GM03348 (cell line): ENCODE results near the gene KRTAP21-1.
"Not testable (repeated sequence)": the region's sequence is repeated elsewhere in the genome, so short reads cannot be mapped to it uniquely, and the experiment has no call there.

Experiments used
- DNase-seq: peaks from one replicate; pipeline ENCODE4 v3.0.0; 2012; ENCODE audit warnings: low spot score

Gene KRTAP21-1

DNA sequence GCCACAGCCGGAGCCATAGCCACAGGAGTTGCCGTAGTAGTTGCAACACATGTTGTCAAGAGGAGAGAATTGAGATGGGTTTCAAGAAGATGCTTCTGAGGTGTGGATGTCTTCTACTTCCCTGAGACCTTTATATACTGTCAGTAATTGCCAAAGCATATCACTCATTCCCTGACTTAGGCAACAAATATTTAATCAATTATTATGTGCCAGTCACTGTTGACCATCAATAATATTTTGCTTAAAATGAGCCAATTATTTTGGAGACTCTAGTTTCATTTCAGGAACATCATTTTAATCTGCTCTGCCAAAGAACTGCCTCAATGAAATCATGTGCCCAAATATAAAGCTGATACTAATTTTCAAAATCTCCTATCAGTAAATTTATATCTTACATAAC lies at the start of gene KRTAP21-1:
KRTAP21-1 (minus strand) TSS at position 101 of the 400 bp plus-strand sequence; CDS start at position 51, 50 bp downstream.
- not testable (repeated sequence) for DNase-seq

DNA sequence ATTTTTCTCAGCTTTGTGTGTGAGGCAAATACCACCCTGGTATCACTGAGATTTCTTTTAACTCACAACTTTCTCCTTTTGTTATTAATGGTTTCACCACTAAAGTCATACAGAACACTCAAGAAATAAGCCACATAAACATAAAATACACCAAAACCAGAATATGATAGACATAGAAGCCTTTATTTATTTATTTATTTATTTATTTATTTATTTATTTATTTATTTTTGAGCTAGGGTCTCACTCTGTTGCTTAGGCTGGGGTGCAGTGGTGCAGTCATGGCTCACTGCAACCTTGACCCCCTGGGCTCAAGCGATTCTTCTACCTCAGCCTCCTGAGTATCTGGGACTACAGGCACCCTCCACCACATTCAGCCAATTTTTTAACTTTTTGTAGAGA lies 45.4 kb upstream of the KRTAP21-1 start:
- DNase-seq: no peak

DNA sequence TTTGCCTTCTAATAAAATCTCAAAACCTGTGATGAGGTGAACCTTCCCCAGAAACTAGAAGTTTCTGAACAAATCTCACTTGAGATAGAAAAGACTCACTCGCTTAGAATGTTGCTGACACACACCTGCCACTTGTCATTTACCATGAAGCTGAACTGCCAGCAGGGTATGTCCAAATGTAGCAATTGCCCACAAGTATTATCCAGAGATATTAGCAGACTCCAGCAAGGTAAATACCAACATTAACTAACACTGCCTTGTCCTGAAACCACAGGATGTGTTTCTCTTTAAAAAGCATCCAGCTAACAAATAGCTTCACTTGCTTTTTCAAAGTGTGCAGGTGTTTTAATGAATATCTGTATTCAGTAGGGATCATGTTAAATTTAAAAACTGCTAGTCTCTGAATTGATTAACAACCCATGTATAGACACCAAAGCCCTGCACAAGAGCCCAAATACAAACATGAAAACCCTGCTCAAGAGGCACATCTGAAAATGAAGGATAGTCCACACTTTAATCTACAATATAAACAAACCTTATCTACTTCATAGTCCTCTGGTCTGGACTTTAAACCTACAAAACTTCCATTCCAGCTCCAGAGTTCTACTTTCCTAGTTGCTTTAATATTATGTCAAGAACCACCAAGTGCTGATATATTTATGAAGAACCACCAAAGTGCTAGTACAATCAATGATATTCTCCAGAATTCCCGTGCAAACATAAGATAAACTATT lies 38.5 kb upstream of the KRTAP21-1 start:
- no peak for DNase-seq

DNA sequence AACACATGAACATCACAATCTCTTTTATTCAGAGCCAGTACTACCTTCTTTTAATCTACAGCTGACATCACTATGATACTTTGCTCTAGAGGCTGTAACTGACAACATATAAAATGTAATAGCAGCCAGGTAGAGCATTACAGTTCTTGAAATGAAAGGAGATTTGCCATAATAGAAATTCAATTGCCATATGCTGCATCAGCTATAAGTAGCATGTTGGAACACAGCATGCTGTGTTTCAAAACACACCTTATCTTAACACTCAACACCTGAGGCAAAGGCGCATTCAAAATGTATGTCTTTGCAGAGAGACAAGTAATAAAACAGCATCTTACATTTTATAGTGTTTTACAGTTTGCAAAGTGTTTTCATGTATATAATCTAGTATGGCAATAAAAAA lies 24.0 kb upstream of the KRTAP21-1 start:
- no peak for DNase-seq

DNA sequence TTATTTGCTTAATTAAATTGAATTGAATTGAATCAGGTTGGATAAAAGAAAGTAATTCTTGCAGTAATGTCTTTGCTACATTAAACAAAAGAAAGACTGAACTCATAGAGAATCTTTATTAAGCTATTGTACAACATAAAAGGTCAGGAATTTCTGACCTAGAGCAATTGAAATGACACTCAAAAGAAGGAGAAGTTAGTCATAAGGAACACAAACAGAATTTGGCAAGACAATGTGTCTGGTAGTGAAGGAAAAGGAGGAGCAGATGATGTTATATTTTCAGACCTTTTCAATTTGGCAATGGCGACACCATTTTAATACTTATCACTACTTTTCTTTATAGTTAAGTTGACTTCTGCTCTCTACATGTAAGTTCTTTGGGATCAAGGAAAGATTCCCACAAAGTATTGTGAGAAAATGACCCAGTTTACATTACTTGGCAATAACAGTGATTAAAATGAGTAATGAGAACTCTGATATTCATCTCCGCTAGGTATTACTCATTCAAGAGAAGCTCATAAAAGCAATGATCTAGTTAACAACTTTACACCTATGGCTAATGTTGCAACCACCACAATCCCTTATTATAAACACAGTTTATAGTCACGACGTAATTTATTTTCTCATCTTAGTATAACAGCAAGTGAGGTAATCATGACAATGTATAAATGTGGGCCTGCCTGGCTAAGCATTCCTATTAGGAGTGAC lies 14.7 kb upstream of the KRTAP21-1 start:
- no peak for DNase-seq

DNA sequence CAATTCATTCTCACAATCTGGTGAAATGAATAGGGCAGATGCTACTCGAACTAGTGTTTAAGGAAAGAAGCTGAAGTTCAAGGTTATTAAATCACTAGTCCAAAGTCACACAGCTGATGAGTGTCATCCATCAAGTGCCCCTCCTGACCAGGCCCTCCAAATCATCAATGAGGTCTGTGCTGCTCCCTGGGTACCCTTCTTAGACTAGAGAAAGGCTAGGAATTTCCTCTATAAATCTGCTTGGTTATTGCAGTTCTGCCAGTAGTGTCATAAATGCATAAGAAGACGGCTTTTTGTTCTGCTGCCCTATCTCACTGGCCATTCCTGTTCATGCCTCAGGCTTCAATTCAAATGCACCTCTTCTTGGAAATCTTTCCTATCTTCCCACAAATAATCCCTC lies 5.5 kb upstream of the KRTAP21-1 start:
- no peak for DNase-seq

DNA sequence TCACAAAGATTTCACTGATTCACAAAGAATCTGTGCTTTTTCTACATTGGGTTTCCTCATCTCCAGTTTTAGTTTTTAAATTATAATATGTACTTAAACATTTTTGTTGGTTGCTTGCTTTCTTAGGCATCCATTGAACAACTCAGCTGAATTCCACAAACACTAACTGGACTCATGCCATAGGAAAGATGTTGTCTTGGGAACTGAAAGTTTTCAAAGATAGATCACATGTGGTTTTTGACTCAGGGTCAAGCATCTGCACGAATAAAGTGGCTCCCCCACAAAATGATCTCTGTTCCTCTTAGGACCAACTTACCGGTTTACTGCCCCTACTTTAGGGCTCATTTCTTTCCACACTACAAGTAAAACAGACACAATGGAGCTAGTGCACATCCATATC lies 3.1 kb upstream of the KRTAP21-1 start:
- no peak for DNase-seq

DNA sequence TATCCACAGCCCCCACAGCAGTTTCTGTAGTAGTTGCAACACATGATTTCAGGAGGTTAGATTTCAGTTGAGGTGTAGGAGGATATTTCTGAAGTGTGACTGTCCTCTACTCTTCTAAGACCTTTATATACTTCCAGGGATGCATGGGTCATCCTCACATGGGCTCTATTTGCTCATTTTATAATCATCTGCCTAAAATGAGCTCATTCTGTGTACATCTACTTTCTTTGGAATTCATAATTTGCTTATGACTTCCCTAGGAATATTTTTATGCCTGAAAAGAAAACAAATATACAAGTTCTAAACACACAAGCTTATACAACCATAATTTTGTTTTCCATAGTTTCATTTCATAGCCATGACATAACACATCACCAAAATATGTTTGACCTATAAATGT lies 8.1 kb downstream of the KRTAP21-1 start, which contains the start of gene KRTAP21-2:
KRTAP21-2 (minus strand) TSS at position 101 of the 400 bp plus-strand sequence; CDS start at position 44, 57 bp downstream.
- DNase-seq: no peak

DNA sequence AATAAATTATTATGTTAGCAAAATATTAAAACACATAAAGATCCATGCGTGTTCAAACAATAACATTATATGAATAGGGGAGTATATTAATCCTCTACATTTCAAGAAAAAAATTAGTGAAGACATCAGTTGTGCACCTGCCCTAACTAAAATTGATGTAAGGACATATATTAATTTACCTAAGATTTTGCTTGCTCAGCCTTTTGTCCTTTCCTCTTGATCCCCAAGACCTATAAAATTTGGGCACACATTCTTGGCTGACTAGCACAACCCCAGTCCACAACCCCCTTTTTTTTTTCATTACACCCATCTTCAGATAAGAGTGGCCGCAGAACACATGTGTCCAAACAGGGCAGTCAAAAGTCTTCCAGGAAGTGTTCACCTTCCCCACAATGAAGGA lies 14.8 kb downstream of the KRTAP21-1 start:
- no peak for DNase-seq

DNA sequence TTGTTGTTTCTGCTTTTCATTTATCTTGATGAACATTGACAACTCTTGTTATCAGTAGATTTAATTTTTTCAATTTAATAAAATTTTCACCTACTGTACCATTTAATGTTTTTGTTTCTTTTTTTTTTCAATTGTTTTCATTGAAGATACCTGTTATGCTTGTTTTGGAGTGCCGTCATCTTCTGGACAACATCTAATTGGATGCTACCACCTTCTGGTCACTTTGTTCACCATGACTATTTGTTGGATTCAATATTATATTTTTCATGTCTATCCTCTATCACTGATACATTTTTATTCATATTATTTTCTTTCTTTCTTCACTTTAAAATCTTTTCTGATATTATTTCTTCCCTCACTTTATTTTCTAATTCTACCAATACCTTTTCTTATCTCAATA lies 22.2 kb downstream of the KRTAP21-1 start:
- no peak for DNase-seq

DNA sequence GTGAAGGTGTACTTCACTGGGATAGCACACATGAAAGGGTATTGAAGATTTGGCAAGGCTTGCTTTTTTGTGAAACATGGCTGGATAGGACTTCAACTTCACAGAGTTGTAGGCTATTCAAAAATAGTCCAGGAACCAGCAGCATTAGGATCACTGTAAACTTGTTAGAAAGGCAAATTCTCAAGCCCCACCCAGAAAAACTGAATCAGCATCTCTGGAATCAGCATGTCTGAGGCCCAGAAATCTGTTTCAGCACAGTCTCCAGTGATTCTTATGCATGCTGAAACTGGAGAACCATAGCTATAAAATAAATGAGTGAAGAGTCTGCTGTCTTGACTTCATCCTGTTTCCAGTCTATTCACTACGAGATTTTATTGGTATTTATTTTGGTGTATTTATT lies 28.5 kb downstream of the KRTAP21-1 start:
- DNase-seq: no peak

DNA sequence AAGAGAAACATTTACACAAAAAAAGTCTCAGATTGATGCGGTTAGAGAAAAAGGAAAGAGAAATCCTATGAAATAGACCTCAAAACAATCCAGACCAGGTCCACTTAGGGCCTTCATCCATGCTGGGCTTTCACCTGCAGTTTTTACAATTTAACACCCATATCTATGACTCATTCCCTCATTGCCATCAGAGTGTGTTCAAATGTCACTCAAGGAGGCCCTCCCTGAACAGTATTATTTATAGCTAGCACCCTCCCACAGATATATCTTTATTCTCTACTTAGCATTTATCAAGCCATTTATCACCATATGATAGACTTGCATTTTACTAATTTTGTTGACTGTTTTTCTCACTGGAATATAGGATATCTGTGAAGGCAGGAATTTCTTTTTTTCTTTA lies 35.8 kb downstream of the KRTAP21-1 start:
- no peak for DNase-seq

DNA sequence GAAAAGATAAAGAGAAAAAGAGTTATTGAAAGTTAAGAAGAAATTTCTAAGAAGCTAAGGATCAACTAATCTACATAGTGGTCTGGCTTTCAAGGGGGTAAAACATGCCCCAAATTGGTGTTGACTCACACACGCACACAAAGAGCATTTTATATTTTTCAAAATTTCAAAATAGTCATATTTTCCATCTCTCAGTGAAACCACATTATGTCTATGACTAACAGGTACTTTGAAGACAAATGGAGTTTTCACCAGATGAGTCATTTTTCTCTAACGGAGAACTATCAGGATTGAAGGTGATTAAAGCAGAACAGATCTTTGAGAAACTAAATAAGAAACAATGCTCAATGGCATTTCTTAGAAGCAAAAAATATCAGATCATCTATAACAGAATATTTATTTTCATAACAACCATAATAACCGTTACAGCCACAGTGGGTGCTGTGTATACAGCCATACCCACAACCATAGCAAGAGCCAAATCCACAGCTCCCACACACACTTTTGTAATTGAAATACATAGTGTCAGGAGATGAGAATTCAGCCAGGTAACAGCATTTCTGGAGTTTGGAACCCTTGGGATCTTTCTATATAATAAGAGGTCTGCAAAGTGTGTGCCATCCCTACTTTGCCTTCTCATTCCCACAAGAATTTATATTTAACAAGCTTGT lies 36.9 kb downstream of the KRTAP21-1 start, which contains the start of gene KRTAP21-3:
KRTAP21-3 (minus strand) TSS at position 539 of the 671 bp plus-strand sequence; CDS start at position 521, 18 bp downstream.
- no peak for DNase-seq

DNA sequence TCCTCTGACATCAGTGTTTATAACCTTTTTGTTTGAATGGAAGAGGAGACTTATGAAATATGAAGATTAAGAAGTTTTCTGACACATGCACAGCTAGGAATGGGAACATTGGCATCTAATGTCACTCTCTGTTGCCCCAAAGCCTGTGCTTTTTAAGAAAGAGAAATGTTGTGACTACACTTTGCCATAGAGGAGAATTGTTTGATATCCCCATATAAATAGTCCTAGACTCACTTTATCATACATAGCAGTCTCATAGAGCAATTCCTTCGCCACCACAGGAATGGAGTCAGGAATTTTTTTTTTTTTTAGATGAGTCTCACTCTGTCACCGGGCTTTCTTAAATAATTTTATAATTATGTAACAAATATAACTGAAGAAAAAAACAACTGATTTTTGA lies 38.1 kb downstream of the KRTAP21-1 start:
- DNase-seq: no peak

DNA sequence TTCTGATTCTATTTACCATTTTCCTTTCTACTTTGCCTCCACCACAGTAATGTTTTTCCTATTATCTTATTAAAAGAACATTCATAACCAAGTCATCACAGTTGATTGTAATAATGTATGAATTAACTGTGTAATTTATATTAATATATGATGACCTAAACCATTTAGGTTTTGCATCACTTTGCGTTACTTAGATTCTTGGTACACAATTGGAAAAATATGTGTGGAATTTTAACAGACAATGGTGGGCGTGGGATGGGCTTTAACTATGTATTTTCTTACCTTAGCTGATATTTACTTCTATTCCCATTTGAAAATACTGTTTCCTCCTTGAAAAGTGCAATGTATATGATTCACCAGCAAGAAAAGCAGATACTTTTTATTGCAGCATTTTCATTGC lies 40.3 kb downstream of the KRTAP21-1 start:
- no peak for DNase-seq

DNA sequence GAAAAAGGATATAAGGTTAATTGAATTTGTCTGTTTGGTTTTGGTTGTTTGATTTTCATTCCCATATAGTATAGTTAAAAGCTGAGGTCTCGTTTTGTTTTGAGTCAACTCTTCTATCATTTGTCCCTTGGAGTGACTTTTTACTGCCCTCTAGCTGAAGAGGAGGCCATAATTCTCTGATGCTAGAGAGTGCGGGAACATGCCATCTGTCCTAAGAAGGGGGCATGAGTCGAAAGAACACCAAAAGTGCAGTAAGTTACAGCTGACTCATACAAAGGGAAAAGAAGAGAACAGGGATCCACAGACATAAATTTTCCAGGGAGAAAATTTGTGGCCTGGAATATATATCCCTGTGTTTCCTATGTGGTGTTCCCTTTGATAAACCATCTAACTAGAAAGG lies 40.8 kb downstream of the KRTAP21-1 start:
- DNase-seq: no peak

DNA sequence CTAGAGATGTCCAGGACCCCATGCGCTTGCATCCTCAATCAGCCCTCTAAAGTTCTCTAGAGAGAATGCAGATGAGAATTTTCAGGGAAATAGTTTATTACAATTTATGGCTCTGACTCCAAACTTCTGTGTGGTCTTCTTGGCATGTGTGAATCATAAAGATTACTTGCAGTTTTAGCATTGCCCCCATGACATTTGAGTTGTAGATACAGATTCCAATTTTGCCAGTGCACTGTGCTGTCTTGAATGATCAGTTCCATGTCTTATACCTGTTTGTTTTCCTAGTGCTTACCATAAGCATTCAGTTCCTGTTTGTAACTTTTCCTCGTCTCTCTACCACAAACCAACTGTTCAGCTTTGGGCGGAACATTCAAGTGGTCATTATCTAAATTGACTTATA lies 41.5 kb downstream of the KRTAP21-1 start:
- no peak for DNase-seq

DNA sequence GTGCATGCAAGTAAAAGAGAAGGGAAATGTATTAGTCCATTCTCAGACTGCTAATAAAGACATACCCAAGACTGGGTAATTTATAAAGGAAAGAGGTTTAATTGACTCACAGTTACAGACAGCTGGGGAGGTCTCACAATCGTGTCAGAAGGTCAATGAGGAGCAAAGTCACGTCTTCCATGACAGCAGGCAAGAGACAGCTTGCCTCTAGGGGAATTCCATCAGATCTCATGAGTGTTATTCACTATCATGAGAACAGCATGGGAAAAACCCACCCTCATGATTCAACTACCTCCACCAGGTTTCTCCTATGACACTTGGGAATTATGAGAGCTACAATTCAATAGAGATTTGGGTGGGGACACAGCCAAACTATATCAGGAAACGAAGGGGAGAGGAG lies 44.7 kb downstream of the KRTAP21-1 start:
- no peak for DNase-seq

DNA sequence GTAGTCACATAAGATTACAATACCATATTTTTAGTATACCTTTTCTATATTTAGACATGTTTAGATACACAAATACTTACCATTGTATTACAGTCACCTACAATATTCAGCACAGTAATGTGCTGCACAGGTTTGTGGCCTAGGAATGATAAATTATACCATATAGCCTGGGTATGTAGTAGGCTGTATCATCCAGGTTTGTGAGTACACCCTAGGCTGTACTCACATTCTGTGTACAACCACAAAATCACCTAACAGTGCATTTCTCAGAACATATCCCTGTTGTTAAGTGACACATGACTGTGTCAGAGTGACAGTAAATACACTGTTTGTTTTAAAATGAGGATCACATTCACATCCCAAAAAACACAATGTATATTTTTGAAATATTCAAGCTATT lies 47.8 kb downstream of the KRTAP21-1 start:
- DNase-seq: no peak
